Kidney epithelial cell (primary cell): ENCODE results near the gene SLC30A7. TPM values are rescaled to one million over a fixed set of nuclear protein-coding genes. Genes with fewer than 3 reads are reported as not detected.

Source experiments
- DNase-seq: peaks from one replicate; pipeline ENCODE4 v3.0.0-alpha.2; 2010; ENCODE audit warnings: low read depth
- H3K27me3 ChIP-seq: 2 replicates; pipeline ENCODE4 v1.6.0; 2011; ENCODE audit warnings: low read length; ENCODE audit not compliant: control insufficient read depth, insufficient read depth
- H3K36me3 ChIP-seq: 2 replicates; pipeline ENCODE4 v1.5.1; 2011; ENCODE audit warnings: low read length; ENCODE audit not compliant: control insufficient read depth, insufficient read depth
- H3K4me3 ChIP-seq: 2 replicates; pipeline ENCODE4 v1.5.1; 2011; ENCODE audit warnings: low read depth, mild to moderate bottlenecking, control low read depth, low read length
- CTCF ChIP-seq: IDR thresholded peaks from 2 replicates; pipeline ENCODE4 v1.5.1; 2011; ENCODE audit warnings: mild to moderate bottlenecking, moderate library complexity, low read length, control low read depth, inconsistent platforms; ENCODE audit not compliant: insufficient read depth, poor library complexity, severe bottlenecking
- total RNA-seq: library from RNA; depleted of rRNA; stranded (reverse); fragments of >200 nt; gene quantifications from 2 replicates; pipeline ENCODE4 v1.2.3, GENCODE V29; 2015

SLC30A7 gene
- total RNA-seq, 1 donor from 2014 or later, result 40.1 TPM

DNA sequence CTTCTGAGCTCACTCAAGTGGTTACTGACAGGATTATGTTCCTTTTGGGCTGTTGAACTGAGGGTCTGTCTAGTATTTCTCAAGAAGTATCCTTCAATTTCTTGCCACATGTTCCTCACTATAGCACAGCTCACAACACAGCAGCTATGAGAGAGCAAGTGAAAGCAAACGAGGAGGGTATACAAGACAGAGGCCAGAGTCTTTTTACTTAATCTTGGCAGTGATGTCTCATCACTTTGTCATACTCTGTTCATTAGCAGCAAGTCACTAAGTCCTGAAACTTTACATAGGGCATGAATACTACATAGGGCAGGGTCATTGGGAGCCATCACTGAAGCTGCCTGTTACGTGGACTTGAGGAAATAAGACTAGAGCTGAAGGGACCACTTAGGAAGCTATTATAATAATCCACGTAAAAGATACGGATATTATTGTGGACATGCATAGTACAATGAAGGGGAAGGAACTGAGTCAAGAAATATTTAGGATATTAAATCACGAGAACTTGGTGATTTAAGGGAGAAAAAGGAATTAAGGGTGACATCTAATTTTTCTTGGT is 63.7 kb downstream of the SLC30A7 start:
- H3K4me3 ChIP-seq, result no peak overlapping the region
- TF ChIP-seq CTCF, result no peak
- H3K36me3 ChIP-seq, result no peaks in the 10 kb centered on the region
- no peak for DNase-seq
- H3K27me3 ChIP-seq, result no peaks in the 10 kb centered on the region

DNA sequence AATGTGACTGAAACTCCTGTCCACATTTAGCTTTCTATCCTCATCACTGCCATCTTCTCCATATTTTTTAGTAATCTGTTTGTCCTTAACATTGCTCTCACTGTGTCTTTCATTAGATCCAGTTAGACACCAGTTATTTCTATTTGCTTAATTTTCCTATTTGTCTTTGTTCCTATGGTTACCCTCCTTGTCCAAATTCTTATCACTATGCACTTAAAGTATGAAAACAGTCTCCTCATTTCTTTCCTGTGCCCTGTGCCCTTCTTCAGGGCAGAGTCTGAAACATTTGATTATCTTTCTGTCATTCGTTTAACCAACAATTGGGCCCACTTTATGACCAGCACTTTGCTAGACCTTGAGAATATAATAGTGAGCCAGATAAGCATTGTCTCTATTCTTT is 64.2 kb downstream of the SLC30A7 start:
- Histone ChIP-seq H3K27me3 (no peaks in the 10 kb centered on the region), H3K36me3 (no peaks in the 10 kb centered on the region), H3K4me3 (no peak overlapping the region)
- DNase-seq, result no peak
- no peak for TF ChIP-seq CTCF

DNA sequence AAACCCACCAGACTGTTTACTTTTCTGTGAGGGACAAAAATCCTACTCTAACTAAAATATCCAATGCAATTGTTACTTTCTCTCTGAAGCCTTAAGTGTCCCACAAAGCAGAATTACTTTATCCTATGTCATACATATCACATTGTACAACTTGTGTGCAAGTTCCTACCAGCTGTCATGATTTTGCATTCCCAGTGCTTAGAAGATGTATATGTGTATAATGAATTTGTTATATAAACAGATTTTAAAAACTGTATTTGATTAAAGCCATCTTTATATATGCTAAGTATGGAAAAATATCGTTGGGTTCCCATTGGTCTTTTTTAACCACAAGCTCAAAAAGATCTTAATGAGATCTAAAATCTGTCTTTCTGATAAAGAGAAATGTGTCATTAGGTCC is 72.7 kb downstream of the SLC30A7 start:
- no peaks in the 10 kb centered on the region for H3K36me3 ChIP-seq
- H3K27me3 ChIP-seq, result no peaks in the 10 kb centered on the region
- H3K4me3 ChIP-seq, result no peak overlapping the region
- no peak for DNase-seq
- no peak for TF ChIP-seq CTCF

GRCh38 chr1:100969327-100969726 is 73.4 kb downstream of the SLC30A7 start:
- H3K36me3 ChIP-seq, result no peaks in the 10 kb centered on the region
- no peak overlapping the region for H3K4me3 ChIP-seq
- no peak for DNase-seq
- no peaks in the 10 kb centered on the region for H3K27me3 ChIP-seq
- no peak for TF ChIP-seq CTCF

DNA sequence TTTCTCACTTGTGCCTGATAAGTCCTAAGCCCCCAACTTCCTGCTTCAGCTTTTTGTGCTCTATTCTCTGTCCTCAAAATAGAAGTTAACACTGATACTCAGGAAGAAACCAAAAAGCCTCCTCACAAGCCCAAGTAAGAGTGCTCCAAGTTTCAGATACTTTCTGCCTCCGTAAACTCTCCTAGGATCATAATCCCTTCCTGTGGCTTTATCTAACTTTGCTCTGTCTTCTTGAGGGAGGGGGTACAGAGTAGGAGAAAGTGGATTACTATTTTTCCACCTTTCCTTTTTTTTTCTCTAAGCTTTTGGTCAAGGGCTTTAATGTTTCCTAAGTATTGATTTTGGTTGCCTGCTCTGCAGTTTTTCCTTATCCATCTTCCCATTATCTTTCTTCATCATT is 75.1 kb downstream of the SLC30A7 start:
- Histone ChIP-seq H3K4me3 (no peak overlapping the region), H3K36me3 (no peaks in the 10 kb centered on the region), H3K27me3 (no peaks in the 10 kb centered on the region)
- TF ChIP-seq CTCF, result no peak
- no peak for DNase-seq

GRCh38 chr1:100972185-100972584 is 76.3 kb downstream of the SLC30A7 start:
- no peak for DNase-seq
- no peaks in the 10 kb centered on the region for H3K27me3 ChIP-seq
- H3K36me3 ChIP-seq, result no peaks in the 10 kb centered on the region
- no peak overlapping the region for H3K4me3 ChIP-seq
- TF ChIP-seq CTCF, result no peak
